Neural progenitor cell (in vitro differentiated cells): Measurements from ENCODE around the gene CMTM8.

ENCODE experiments used
- EZH2 ChIP-seq: fragments of 200-600 bp; sonication (generic); IDR thresholded peaks from 2 replicates; pipeline ENCODE4 v1.6.1; 2017; ENCODE audit warnings: antibody characterized with exemption, mild to moderate bottlenecking, moderate library complexity
- EZH2phosphoT487 ChIP-seq: fragments of 200-600 bp; sonication (generic); IDR thresholded peaks from 2 replicates; pipeline ENCODE4 v1.6.1; 2017; ENCODE audit warnings: antibody characterized with exemption
- TF ChIP-seq, protein P1 (sequence below): fragments of 200-600 bp; sonication (generic); IDR thresholded peaks from 2 replicates; pipeline ENCODE4 v1.5.1; 2017; ENCODE audit warnings: antibody characterized with exemption, mild to moderate bottlenecking

- TF ChIP-seq, protein P1, sequence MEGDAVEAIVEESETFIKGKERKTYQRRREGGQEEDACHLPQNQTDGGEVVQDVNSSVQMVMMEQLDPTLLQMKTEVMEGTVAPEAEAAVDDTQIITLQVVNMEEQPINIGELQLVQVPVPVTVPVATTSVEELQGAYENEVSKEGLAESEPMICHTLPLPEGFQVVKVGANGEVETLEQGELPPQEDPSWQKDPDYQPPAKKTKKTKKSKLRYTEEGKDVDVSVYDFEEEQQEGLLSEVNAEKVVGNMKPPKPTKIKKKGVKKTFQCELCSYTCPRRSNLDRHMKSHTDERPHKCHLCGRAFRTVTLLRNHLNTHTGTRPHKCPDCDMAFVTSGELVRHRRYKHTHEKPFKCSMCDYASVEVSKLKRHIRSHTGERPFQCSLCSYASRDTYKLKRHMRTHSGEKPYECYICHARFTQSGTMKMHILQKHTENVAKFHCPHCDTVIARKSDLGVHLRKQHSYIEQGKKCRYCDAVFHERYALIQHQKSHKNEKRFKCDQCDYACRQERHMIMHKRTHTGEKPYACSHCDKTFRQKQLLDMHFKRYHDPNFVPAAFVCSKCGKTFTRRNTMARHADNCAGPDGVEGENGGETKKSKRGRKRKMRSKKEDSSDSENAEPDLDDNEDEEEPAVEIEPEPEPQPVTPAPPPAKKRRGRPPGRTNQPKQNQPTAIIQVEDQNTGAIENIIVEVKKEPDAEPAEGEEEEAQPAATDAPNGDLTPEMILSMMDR, result no peak
- no peak for TF ChIP-seq EZH2
- no peak for TF ChIP-seq EZH2phosphoT487
These were observed 15.5 kb upstream of the CMTM8 start for GRCh38 chr3:32222950-32223349.
